Lower lobe of right lung (tissue), 2 donors: ENCODE results near the gene SS18L1. TPM values are rescaled to one million over a fixed set of nuclear protein-coding genes. Genes with fewer than 3 reads are reported as not detected.
A peak's percentile ranks its signal among the peaks of the same experiment; 100 is the strongest.

Source experiments
- ATAC-seq, 2 donors: fragments of 200-7000 bp; cut with Tn5 transposase; one replicate each; pipeline ENCODE4 v1.9.1; 2020 to 2022; ENCODE audit warnings: mild to moderate bottlenecking in 2 of 2, moderate library complexity in 2 of 2
- DNase-seq: peaks from one replicate; pipeline ENCODE4 v3.0.0-alpha.2; 2020
- H3K27ac ChIP-seq: fragments of 200-600 bp; one replicate; pipeline ENCODE4 v1.8.0; 2022
- H3K27me3 ChIP-seq: fragments of 200-600 bp; one replicate; pipeline ENCODE4 v1.8.0; 2022; ENCODE audit warnings: low read depth
- H3K36me3 ChIP-seq: fragments of 200-600 bp; one replicate; pipeline ENCODE4 v1.8.0; 2022; ENCODE audit warnings: mild to moderate bottlenecking
- H3K4me1 ChIP-seq: fragments of 200-600 bp; one replicate; pipeline ENCODE4 v1.8.0; 2022
- H3K4me3 ChIP-seq: fragments of 200-600 bp; one replicate; pipeline ENCODE4 v1.8.0; 2022; ENCODE audit warnings: mild to moderate bottlenecking
- H3K9me3 ChIP-seq: fragments of 200-600 bp; one replicate; pipeline ENCODE4 v1.8.0; 2022
- CTCF ChIP-seq: fragments of 200-600 bp; IDR thresholded peaks from one replicate; pipeline ENCODE4 v1.8.0; 2022; ENCODE audit warnings: antibody characterized with exemption, mild to moderate bottlenecking
- intact Hi-C: fragments of 100-400 bp; cut with DNase I; formaldehyde crosslinking; loops from one replicate; pipeline ENCODE4 v1.11.0; 2022
- total RNA-seq: library from RNA; stranded (reverse); fragmentation: NEBNext Ultra II Directional; extraction: Animal tissue kit (Norgen Biotek cat#: 25700); gene quantifications from one replicate; pipeline ENCODE4 v1.2.1, GENCODE V29; 2021
- donor health status: DM: no; HTN: yes; CAD: no; lungs with severe emphysema.

Gene SS18L1
- total RNA-seq, 1 donor from 2014 or later, result 17.8 TPM

GRCh38 chr20:62202083-62202395, 58.5 kb downstream of the SS18L1 start:
- H3K36me3 ChIP-seq, result peaks cover 67% of the 10 kb centered on the region
- no peak overlapping the region for H3K4me3 ChIP-seq
- ATAC-seq, result no peak
- DNase-seq, result peak; percentile 28
- H3K4me1 ChIP-seq, result no peaks in the 10 kb centered on the region
- H3K27me3 ChIP-seq, result no peaks in the 10 kb centered on the region
- no peaks in the 10 kb centered on the region for H3K9me3 ChIP-seq
- intact Hi-C loops, result no loop called here
- no peak overlapping the region for H3K27ac ChIP-seq
- no peak for TF ChIP-seq CTCF

- no peak overlapping the region for H3K4me3 ChIP-seq
- no peaks in the 10 kb centered on the region for H3K9me3 ChIP-seq
- H3K27me3 ChIP-seq, result no peaks in the 10 kb centered on the region
- H3K36me3 ChIP-seq, result peaks cover 64% of the 10 kb centered on the region
- peak; percentile 25 for DNase-seq
- no peak for ATAC-seq
- no peak for TF ChIP-seq CTCF
- no peak overlapping the region for H3K27ac ChIP-seq
- intact Hi-C loops, result no loop called here
- H3K4me1 ChIP-seq, result no peaks in the 10 kb centered on the region
Measured at GRCh38 chr20:62202676-62203377, 59.3 kb downstream of the SS18L1 start.

- Histone ChIP-seq H3K27ac (no peak overlapping the region), H3K4me3 (no peak overlapping the region), H3K9me3 (no peaks in the 10 kb centered on the region), H3K36me3 (peaks cover 57% of the 10 kb centered on the region), H3K4me1 (no peaks in the 10 kb centered on the region), H3K27me3 (no peaks in the 10 kb centered on the region)
- intact Hi-C loops, result no loop called here
- DNase-seq (peak; percentile 30), ATAC-seq (no peak)
- no peak for TF ChIP-seq CTCF
Measured at GRCh38 chr20:62203378-62204030, 59.9 kb downstream of the SS18L1 start.

GRCh38 chr20:62205618-62206387, 62.2 kb downstream of the SS18L1 start:
- no peaks in the 10 kb centered on the region for H3K4me1 ChIP-seq
- DNase-seq (peak; percentile 40), ATAC-seq (peak in 1 of 2 donors; percentile 7)
- H3K36me3 ChIP-seq, result peaks cover 36% of the 10 kb centered on the region
- H3K27me3 ChIP-seq, result peaks cover 17% of the 10 kb centered on the region
- intact Hi-C loops, result no loop called here
- no peak for TF ChIP-seq CTCF
- H3K9me3 ChIP-seq, result no peaks in the 10 kb centered on the region
- no peak overlapping the region for H3K27ac ChIP-seq
- H3K4me3 ChIP-seq, result no peak overlapping the region

GRCh38 chr20:62206388-62206775, 62.8 kb downstream of the SS18L1 start:
- Histone ChIP-seq H3K36me3 (peaks cover 31% of the 10 kb centered on the region), H3K9me3 (no peaks in the 10 kb centered on the region), H3K27me3 (peaks cover 23% of the 10 kb centered on the region), H3K4me3 (no peak overlapping the region), H3K27ac (no peak overlapping the region), H3K4me1 (no peaks in the 10 kb centered on the region)
- intact Hi-C loops, result no loop called here
- DNase-seq (peak; percentile 14), ATAC-seq (no peak)
- TF ChIP-seq CTCF, result no peak
